BJ (cell line): Measurements from ENCODE around the gene GAN. TPM values are rescaled to one million over a fixed set of nuclear protein-coding genes. Genes with fewer than 3 reads are reported as not detected.

ENCODE experiments used
- CTCF ChIA-PET: fragments of 350-600 bp; formaldehyde crosslinking; extraction: SDS; loops from one replicate; lab custom pipeline; 2021; ENCODE audit warnings: antibody characterized with exemption, inconsistent platforms; lab: Yijun Ruan, JAX
- POLR2A ChIA-PET: fragments of 300-600 bp; sonication (Branson Sonifier 250); formaldehyde crosslinking; extraction: SDS; loops from one replicate; lab custom pipeline; 2021; ENCODE audit warnings: antibody characterized with exemption; lab: Charles Lee
- DNase-seq: peaks from one replicate; pipeline ENCODE4 v3.0.0-alpha.2; 2011; ENCODE audit warnings: low read depth
- H3K27me3 ChIP-seq: 2 replicates; pipeline ENCODE4 v1.6.0; 2011; ENCODE audit warnings: low read length; ENCODE audit not compliant: control insufficient read depth, insufficient read depth
- H3K36me3 ChIP-seq: 2 replicates; pipeline ENCODE4 v1.5.1; 2011; ENCODE audit warnings: low read length; ENCODE audit not compliant: control insufficient read depth, insufficient read depth
- H3K4me3 ChIP-seq: 2 replicates; pipeline ENCODE4 v1.5.1; 2011; ENCODE audit warnings: low read depth, mild to moderate bottlenecking, control low read depth, low read length
- polyA plus RNA-seq: library from polyadenylated mRNA; depleted of rRNA; stranded (reverse); fragments of >200 nt; gene quantifications from 2 replicates; pipeline ENCODE4 v1.2.3, GENCODE V29; 2011
- TF ChIP-seq, protein P1 (sequence below): IDR thresholded peaks from 2 replicates; pipeline ENCODE4 v1.5.1; 2011; ENCODE audit warnings: low read depth, mild to moderate bottlenecking, control low read depth, inconsistent platforms, low read length, moderate library complexity; ENCODE audit not compliant: insufficient read depth

Gene GAN
- polyA plus RNA-seq, 1 experiment: 2.1 TPM

DNA sequence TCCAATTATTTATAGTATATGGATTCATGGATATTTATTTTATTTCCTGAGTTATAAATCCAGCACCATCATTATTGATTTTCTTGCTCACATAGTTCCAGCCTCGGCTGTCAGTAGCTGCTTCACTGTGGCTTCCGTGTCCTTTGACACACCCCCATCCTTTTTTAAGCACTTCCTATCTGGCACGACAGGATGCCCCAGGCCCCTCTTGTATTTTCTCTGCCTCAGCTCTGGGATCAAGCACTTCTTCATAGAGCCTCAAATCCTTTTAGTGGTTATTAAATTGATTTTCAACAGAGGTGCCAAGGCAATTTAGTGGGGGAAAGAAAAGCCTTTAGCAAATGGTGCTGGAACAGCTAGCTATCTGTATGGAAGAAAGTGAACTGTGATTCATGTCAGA lies 59.8 kb downstream of the GAN start:
- Histone ChIP-seq H3K36me3 (peaks cover 10% of the 10 kb centered on the region), H3K27me3 (no peaks in the 10 kb centered on the region), H3K4me3 (no peak overlapping the region)
- POLR2A ChIA-PET: no interaction called here
- DNase-seq: no peak
- TF ChIP-seq, protein P1, sequence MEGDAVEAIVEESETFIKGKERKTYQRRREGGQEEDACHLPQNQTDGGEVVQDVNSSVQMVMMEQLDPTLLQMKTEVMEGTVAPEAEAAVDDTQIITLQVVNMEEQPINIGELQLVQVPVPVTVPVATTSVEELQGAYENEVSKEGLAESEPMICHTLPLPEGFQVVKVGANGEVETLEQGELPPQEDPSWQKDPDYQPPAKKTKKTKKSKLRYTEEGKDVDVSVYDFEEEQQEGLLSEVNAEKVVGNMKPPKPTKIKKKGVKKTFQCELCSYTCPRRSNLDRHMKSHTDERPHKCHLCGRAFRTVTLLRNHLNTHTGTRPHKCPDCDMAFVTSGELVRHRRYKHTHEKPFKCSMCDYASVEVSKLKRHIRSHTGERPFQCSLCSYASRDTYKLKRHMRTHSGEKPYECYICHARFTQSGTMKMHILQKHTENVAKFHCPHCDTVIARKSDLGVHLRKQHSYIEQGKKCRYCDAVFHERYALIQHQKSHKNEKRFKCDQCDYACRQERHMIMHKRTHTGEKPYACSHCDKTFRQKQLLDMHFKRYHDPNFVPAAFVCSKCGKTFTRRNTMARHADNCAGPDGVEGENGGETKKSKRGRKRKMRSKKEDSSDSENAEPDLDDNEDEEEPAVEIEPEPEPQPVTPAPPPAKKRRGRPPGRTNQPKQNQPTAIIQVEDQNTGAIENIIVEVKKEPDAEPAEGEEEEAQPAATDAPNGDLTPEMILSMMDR: no peak
- CTCF ChIA-PET: no interaction called here

DNA sequence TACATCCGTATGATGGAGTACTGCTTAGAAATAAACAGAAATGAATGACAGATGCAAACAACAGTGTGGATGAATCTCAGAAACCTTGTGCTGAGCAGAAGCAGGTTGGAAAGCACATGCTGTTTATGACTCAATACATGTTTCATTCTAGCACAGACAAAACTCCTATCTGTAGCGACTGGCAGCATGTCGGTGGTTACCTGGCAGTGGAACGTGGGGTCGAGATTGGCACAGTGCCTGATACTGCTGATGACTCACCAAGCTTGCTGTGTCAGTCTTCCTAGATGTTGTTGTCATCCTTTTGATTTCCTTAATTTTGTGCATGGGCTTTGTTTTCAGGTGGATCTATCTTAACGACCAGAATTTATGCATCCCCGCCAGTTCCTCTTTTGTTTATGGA lies 62.1 kb downstream of the GAN start:
- ChIA-PET POLR2A (no interaction called here), CTCF (interaction anchor here (0.6 to 0.7 kb wide), 2 partner anchors 11 to 23 kb away, joined by 3 to 4 read pairs; no protein-coding TSS in a partner anchor)
- TF ChIP-seq, protein P1: no peak
- no peak for DNase-seq
- no peak overlapping the region for H3K4me3 ChIP-seq
- H3K36me3 ChIP-seq: peaks cover 6% of the 10 kb centered on the region
- H3K27me3 ChIP-seq: no peaks in the 10 kb centered on the region

DNA sequence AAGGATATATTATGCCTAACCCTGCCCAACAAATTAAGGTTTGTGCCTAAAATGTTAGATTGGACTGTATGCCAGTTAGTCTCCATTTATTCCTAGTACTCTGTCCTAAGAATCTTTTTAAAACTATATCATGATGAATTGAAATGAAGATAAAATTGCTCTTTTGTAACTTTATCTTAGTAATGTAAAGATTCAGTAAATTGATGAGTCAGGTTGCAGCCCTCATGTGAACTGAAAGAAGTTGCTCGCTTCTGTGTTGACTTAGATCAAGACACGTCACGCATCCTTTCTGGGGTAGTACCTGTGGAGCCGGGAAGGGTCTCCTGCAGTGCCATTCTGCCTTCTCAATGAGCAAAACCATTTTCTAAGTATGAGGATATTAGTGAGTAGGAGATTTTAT lies 63.3 kb downstream of the GAN start:
- TF ChIP-seq, protein P1: no peak
- no peak for DNase-seq
- ChIA-PET POLR2A (no interaction called here), CTCF (interaction anchor here (0.8 kb wide), 1 partner anchor 22 kb away, joined by 3 read pairs; no protein-coding TSS in a partner anchor)
- Histone ChIP-seq H3K4me3 (no peak overlapping the region), H3K36me3 (peaks cover 4% of the 10 kb centered on the region), H3K27me3 (no peaks in the 10 kb centered on the region)

DNA sequence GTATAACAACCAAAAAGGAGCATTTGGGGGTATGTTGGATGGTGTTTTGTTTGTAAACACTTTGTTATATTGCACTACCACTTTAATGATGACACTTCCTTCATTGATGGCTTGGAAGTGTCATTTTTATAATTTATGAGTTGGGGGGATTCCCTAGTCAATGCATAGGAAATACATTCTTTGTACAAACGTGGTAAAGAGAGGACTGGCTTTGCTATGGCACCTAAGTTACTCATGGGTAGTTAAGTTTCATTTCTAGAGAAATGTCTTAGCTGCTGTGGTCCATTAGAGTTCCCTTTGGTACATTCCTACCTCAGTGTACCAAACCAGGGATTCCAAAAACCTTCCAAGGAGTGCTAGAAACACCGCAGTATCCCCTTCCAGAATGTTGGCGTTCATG lies 66.2 kb downstream of the GAN start:
- H3K27me3 ChIP-seq: no peaks in the 10 kb centered on the region
- ChIA-PET POLR2A (no interaction called here), CTCF (interaction anchor here (1.2 to 1.6 kb wide), 3 partner anchors 11 to 350 kb away, joined by 3 to 5 read pairs (median 4); no protein-coding TSS in a partner anchor)
- peaks cover 5% of the 10 kb centered on the region for H3K36me3 ChIP-seq
- no peak for DNase-seq
- TF ChIP-seq, protein P1: no peak
- no peak overlapping the region for H3K4me3 ChIP-seq

DNA sequence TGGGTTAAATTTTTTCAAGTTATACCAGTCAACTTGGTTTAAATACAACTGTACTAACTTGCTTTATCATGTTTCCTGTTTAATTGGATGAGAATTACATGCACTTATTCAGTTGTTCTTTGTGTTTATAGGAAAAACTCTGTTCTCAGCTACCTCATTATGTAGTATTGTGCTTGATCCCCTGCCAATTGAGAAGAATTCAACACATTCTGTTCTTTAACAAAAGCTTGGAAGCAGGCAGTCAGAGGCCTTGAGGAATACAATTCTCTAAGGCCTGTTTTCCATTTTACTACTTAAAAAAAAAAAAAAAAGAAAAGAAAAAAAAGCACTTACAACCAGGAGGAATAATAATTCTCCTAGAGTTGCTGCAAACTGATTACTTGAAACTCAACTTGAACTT lies 69.2 kb downstream of the GAN start:
- ChIA-PET POLR2A (interaction anchor here (0.6 kb wide), 1 partner anchor 208 kb away, joined by 4 read pairs; no protein-coding TSS in a partner anchor), CTCF (no interaction called here)
- peaks cover 1% of the 10 kb centered on the region for H3K36me3 ChIP-seq
- TF ChIP-seq, protein P1: no peak
- H3K27me3 ChIP-seq: no peaks in the 10 kb centered on the region
- H3K4me3 ChIP-seq: no peak overlapping the region
- no peak for DNase-seq
